Astrocyte of the hippocampus (primary cell): ENCODE data around the gene NYAP1.

Experiments used
- DNase-seq: peaks from one replicate; pipeline ENCODE4 v3.0.0; 2011; ENCODE audit warnings: low read depth, low spot score

NYAP1 gene

DNA sequence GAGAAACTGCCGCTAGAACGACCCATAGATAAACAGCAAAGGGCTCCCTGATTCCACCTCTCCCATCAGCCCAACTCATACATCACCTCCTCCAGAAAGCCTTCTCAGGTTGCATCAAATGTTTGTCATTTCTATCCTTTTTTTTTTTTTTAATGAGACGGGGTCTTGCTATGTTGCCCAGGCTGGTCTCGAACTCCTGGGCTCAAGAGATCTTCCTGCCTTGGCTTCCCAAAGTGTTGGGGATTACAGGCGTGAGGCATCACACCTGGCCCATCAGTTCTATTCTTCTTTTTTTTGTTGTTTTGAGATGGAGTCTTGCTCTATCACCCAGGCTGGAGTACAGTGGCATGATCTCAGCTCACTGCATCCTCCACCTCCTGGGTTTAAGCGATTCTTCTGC lies 26.7 kb upstream of the NYAP1 start:
- DNase-seq = no peak

DNA sequence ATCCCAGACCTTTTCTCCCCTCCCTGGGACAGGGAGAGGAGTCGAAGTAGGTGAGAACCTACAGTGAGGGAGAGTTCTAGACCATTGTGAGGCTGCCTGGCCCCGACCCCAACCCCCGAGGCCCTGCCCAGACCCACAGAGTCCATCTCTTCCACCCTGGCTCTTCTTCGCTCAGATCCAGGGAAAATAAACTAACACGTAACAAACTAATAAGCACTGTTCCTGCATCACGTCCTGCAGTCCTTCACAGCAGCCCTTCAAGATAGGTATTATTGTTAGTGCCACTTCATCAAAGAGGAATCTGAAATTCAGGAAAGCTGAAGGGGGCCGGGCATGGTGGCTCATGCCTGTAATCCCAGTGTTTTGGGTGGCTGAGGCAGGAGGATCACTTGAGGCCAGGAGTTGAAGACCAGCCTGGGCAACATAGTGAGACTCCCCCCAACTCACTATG lies 19.5 kb upstream of the NYAP1 start, which contains the start of gene SPACDR:
Gene SPACDR (minus strand): TSS at position 51 of the 451 bp plus-strand sequence. CDS start 235 bp downstream, outside the sequence.
- no peak for DNase-seq

DNA sequence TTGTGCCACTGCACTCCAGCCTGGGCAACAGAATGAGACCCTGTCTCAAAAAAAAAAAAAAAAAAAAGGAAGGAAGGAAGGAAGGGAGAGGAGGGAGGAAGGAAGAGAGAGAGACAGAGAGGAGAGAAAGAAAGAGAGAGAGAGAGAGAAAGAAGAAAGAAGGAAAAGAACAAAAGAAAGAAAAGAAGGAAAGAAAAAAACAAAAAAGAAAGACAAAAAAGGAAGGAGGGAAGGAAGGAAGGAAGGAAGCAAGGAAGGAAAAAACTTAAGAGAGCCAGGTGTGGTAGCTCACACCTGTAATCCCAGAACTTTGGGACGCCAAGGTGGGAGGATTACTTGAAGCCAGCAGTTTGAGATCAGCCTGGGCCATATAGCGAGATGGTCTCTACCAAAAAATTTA lies 18.9 kb upstream of the NYAP1 start:
- no peak for DNase-seq

DNA sequence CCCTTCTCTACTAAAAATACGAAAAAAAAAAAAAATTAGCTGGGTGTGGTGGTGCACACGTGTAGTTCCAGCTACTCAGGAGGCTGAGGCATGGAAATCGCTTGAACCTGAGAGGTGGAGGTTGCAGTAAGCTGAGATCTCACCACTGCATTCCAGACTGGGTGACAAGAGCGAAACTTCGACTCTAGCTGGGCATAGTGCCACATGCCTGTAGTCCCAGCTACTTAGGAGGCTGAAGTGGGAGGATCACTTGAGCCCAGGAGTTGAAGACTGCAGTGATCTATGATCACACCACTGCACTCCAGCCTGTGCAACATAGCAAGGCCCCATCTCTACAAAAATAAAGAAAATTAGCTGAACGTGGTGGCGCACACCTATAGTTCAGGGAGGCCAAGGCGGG lies 18.4 kb upstream of the NYAP1 start:
- DNase-seq = no peak

DNA sequence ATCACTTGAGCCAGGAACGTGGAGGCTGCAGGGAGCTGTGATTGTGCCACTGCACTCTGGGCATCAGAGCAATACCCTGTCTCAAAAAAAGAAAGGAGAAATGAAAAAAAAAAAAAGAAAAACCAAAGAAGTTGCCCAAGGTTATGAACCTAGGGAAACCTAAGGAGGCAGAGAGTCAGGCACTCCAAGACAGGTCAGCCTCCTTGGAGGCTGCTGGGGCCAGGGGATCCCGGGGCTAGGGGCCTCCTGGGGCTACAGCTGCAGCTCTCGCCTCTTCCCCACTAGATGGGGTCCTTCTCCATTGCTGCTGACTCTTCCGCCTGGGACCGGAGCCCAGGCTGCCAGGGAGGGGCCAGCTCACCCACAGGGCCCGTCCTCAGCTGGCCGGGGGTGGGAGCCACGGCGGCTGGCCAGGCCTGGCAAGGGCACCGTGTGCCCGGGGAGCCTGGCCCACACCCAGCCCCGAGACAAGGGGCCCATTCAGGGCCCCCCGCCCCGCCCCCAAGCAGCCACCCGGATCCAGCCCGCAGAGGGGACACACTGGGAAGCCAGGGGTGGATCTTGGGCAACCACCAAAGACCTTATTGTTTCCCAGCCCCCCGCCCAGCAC lies 17.9 kb upstream of the NYAP1 start:
- DNase-seq = peak; percentile 94

DNA sequence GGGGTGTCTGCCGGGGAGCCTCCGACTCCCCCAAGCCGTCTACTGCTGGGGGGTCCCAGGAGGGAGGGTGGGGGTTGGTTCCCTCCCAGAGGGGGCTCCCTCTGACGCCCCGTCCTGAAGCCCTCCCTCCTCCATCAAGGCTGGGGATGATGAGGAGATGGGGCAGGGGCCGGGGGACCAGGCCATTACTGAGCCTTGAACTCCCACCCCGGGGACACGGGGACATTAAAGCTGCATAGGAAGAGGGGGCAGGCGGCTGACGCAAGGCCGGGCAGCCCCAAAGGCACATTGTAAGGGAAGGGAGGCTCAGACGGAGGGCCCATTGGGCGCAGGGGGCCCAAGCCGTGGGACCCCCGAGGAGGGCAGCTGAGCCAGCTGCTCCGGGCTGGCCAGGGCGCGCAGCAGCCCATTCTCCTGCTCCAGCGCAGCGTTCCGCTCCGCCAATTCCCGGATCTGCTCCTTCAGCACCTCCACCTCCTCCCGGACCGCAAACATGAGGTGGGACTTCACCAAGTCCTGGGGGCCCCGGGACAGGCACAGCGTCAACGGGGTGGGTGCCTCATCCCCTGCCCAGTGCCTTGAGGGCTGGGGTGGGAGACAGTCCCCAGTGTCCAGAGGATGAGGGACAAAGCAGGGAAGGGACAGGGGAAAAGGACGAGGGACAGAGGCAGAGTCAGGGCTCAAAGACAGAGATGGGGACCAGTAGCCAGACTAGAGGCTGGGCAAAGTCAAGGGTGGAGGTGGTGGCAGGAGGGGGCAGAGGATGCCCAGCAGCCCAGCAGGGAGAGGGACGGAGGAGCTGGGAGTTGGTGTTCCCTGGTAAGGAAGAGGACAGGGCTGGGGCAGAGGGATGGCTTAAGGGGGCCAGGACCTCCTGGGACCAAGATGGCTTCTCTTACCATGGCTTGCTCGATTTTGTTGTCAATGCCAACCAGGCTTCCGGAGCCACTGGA lies 16.8 kb upstream of the NYAP1 start:
- no peak for DNase-seq

DNA sequence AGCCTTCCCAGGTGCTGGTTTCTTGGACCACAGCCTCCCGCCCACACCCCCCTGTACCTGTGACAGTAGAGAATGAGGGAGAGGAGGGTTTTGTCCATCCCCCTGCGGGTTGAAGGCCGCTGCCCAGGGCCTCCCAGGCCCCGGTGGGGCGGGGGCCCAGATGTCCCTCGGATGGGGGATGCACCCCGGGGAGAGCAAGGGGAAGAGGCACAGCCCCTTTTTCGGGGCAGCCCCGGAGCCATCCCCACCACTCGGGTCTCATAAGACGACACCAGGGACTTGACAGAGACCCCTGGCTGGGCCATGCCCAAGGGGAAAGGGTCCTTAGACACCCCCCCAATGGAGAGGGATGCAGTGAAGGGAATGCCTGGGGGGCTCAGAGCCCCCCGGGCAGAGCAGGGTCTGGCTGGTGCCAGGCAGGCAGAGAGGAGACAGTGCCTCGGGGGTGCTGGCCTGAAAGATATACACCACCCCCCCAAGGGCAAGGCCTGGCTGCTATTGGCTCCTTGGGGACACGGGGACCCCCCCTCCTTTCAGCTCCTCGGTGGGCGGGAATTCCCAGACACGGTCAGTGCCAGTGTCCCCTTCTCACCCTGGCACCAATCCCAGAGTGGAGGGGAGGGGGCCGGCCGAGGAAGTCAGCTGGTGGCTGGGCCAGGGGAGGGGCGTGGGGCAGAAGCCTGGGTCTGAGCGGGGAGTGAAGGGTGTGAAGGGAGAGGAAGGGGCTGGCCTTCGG lies 15.9 kb upstream of the NYAP1 start:
- DNase-seq = no peak

DNA sequence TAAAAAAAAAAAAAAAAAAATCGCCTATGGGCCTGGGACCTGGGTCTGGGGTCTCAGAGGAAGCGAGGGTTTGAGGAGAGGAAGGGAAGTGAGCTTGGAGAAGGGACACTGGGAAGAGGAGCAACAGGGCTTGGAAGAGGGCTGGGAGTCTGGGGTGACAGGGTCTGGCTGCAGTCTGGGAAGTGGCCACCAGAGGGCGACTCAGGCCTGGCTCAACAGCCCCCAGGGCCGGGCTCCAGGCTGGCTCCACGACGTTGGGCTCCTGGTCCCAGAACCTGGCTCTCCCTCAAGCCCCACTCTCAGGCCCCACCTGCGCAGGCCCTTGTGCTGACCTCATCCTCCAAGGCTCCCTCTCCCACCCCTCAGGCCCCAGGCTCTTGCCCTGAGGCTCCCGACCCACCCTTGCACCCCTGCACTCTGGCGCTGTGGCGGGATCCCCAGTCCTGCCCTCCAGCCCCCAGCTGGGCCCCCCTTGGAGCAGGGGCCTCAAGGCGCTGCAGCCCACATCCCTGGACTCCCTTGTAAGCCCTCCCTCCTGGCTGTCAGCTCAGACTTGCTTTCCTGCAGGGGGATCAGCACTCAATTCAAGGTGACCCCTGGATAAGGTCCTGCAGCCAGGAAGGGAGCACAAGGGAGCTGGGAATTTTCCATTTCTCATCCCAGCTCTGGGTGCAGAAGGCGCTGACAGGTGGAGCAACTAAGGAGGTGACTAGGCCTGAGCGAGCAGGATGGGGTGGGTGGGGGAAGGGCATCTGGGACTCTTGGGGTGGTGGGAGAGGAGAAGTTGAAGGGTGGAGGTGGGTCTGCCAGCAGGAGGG lies 14.3 kb upstream of the NYAP1 start:
- peak; percentile 89 for DNase-seq

DNA sequence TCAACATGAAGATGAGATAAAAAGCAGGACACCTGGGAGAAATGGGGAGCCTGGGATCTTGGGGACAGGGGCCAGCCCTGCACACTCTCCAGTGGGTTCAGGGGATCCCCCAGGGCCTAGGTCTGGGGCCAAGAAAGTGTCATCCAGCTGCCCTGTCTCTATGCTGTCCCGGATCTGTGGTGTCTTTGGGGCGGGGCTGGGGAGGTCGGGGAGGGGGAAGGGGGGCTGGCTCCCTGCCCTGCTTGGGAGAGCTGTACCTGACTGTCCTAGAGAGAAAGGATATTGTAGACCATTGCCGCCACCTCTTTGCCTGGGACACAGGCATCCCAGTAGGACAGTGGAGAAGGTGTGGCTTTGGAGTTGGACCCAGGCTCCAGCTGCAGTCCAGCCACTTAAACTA lies 12.7 kb upstream of the NYAP1 start:
- no peak for DNase-seq

DNA sequence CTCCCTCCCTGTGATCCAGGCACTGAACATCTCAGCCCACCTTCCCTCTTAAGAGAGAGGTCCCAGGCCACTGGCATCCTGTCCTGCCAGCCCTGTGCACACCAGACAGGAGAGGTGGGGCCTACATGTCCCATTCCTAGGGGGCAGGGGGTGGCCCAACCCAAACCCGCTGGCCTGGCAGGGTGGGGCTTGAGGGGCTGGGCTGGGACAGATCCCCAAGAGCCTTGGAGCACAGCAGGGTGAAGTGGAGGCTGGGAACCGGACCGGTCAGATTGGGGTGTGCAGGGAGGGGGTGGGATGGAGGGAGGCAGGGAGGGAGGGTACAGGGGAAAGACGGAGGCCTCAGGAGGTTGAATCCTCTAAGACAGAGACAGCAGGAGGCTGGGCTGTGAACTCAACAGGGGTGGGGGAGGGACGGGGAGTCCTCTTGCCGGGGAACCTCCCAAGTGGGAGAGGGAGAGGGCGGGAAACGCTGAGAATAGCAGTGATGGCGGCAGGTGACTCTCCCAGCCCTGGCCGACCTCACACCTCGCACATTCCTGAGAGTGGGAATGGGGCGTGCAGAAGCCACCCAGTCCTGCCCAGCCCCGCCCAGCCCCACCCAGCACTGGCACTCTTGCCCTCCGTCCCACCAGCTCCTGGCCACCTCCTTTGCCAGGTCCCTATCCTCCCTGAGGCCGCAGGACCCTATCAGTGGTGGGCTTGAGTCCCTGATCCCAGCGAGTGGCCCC lies 11.4 kb upstream of the NYAP1 start:
- no peak for DNase-seq

DNA sequence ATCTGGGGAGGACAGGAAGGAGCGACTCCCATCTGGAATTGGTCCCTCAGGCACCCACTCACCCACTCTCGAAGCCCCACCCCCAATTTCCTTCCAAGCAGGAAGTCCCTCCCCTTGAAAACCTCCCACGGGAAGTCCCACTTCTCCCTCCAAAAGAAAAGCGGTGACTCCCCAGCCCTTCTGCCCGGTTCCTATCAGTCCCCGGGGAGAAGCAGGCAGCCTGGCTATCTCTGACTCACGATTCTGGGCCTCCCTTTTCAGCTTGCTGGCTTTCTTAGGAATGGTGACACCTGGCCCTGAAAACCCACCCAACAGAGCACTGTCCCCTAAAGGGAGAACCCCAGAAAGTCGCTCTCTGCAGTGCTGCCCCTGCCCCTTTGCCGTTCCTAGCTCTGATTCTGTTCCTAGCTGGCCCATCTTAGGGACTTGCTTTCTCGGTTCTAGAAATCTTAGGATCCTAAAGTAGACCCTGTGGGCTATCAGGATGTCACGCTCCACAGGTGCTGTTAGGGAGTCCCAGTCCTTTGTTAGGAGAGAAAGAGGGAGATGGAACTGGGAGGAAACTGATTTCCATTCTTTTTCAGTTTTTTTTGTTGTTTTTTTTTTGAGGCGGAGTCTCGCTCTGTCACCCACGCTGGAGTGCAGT lies 10.8 kb upstream of the NYAP1 start:
- no peak for DNase-seq

DNA sequence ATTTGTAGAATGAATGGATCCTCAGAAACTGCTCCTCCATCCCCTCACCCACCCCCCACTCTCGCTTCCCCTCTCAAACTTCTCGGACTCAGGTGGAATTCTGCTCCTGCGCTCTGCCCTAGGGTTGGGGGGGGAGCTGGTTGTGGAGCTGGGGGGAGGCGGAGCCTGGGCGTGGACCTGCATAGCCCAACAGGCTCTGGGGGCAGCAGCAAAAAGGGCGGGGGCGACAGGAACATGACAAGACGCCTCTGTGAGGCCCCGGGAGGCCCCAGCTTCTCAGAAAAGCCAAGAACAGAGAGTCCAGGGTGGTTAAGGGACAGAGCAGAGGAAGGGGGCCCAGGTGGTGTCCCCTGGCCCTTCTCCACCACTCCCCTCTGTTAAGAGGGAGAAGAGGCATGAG lies 8.2 kb upstream of the NYAP1 start:
- DNase-seq = no peak

DNA sequence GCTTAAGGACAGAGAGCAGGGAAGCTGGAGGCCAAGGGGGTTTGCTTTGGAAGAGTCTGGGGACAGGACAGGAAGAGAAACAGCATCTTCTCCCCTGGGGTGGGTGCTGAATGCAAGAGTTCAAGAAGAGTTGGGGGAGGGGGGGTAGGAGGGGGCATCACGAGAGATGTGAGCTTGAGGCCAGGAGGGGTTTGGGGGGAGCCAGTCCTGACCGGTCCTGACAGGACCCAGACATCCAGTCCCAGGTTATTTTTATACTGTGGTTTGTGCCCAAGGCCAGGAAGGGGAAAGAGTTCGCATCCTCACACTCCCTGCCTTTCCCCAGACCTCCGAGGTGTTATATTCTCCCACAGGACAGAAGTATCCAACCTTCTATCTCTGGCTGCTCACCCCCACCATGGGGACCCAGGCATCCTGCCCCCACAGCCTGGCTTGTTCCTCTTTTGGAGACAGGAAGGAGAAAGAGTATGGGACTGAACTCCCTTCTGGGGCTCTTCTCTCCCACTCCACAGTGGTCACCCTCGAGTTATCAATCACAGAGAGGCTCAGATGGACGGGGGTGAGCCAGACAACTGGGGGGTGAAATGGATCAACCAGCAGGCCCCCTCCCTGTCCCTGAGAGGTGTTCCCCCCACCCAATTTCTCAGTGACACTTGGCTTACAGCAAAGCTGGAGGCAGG lies 7.5 kb upstream of the NYAP1 start:
- no peak for DNase-seq

DNA sequence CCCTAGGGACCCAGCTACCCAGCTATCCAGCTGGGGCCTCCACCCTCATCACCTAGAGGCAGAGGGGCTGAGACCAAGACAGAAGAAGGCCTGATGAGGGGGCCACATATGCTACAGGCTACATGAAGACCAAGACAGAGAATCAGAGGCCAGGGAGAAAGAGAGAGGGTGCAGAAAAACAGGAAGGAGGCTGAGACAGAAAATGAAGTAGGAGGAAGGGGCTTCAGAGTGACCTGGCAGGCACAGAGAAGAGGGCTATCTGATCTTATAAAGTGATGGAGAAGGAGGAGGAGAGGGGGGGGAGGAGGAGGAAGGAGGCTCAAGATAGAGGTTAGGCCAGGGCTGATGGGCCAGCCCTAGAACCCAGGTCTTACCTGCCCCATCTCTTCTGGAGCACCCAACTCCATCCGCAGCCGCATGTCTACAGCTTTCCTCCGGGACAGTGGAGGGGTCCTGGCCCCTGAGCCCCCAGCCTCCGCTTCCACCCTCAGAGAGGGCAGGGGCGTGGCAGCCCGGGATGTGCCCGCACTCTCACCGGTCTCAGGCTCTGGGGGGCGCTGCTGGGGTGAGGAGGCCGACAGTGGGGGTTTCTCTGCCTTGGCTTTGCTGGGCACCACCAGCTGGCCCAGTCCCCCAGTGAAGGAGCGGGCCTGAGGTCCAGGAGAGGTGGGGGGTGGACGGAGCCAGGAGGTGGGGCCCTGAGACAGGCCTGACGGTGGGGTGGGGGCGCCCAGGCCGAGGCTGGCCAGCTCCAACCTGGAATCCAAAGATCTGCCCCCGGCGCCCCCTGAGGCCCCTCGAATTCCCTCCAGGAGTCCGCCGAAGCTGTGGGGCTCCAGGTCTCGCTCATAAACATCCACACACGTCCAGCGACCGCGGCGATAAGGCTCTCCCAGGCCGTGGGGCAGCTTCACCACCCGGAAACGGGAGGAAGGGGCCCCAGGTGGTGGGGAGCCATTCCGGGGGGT lies 6.5 kb upstream of the NYAP1 start:
- peak; percentile 50 for DNase-seq

DNA sequence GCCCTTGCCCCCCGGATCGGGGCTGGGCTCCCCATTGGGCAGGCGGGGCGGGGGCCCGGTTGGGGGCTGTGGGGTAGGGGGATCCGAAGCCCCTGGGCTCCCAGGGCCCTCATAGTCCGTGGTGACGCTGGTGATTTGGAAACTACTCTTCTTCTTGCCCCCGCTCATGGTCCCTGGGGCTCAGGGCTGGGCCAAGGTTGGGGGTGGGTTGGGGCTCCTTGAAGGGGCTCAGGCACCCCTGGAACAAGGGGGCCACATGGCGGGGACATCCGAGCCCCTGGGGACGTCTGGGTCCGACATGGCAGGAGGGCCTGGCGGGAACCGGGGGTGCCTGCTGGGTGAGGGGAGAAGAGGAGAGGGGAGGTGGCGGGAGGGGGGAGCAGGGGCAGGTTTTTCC lies 5.9 kb upstream of the NYAP1 start:
- no peak for DNase-seq

DNA sequence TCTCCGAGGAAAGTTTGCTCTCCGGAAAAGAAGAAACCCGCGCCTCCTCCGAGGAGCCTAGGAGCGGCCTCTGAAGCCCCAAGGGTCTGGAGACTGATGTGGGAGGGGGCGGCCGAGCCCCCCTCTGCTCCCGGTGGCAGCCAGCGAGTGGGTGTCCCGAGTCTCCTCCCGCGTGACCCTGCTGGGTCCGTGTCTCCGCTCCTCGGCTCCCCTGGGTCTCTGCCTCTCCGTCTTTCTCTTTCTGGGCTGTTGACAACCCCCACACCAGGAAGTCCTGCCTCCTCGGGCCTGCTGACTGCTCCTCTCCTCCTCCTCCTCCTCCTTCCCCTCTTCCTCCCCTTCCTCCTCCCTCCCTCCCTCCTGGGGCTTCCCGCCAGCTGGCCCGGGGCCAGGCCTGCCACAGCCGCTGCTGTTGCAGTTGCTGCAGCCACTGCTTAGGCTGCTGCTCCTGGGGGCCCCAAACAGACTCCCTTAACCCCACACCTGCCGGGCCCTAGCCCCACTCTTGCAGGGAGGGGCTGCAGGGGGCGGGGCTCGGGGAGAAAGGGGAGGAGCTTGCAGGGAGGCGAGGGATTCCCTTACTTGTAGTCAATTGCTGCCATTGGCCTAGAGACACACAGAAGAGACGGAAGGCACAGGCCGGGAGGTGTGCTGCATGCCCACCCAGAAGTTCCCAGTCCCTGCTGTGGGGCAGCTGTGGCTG lies 4.6 kb upstream of the NYAP1 start, which contains the start of gene TSC22D4:
Gene TSC22D4 (minus strand): TSS at position 257 of the 703 bp plus-strand sequence. CDS start 1,176 bp downstream, outside the sequence.
- peak; percentile 94 for DNase-seq

DNA sequence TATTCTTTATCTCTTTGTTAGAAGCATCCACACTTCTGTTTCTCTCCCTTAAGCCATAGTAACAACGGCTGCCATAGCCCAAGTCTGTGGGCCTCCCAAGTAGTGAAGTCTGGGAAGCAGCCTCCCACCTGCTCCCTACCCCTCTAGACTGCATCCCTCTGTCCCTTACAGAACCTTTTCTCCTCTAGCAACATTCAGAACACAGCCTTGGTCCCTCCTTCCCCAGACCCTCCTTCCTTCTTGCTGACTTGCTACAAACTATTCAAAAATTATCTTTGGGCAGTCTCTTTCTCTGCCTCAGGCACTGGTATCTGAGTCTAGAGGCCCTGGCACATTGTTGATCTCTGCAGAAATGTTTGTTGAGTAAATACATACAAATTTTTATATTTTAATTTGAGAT lies 2.3 kb upstream of the NYAP1 start:
- DNase-seq = no peak

DNA sequence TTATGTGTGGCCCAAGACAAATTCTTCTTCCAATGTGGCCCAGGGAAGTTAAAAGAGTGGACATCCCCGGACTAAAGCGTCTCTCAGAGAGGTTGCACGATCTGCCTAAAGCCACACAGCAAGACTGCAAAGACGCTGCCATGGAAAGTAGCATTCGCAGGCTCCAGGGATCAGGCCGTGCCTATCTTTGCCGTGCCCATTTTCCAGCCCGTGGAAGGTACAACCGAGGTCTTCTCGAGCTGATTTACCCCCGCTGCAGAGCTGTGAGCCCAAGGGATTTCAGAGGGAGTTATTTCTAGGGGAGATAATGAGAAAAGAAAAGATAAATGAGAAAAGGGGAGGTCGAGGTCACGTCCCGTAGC lies 1.0 kb upstream of the NYAP1 start:
- DNase-seq = no peak
